PC-3 (cell line): Measurements from ENCODE around the gene TEKT5. TPM values are rescaled to one million over a fixed set of nuclear protein-coding genes. Genes with fewer than 3 reads are reported as not detected.

Experiments used
- ATAC-seq: fragments of 200-7000 bp; cut with Tn5 transposase; 2 replicates; pipeline ENCODE4 v1.9.1; 2020; ENCODE audit warnings: mild to moderate bottlenecking, moderate library complexity
- BruUV-seq: library from RNA; stranded (reverse); fragments of 400-500 nt; replicated peaks from 2 replicates; lab custom pipeline; 2021; lab: Mats Ljungman, UMichigan
- CTCF ChIA-PET: fragments of 300-600 bp; sonication (Branson Sonifier 250); formaldehyde crosslinking; loops from one replicate; lab custom pipeline; 2022; ENCODE audit warnings: antibody characterized with exemption; lab: Charles Lee
- POLR2A ChIA-PET: fragments of 300-600 bp; sonication (Branson Sonifier 250); formaldehyde crosslinking; loops from one replicate; lab custom pipeline; 2022; ENCODE audit warnings: antibody characterized with exemption; ENCODE audit not compliant: unreplicated experiment; lab: Charles Lee
- DNase-seq: peaks from one replicate; pipeline ENCODE4 v3.0.0-alpha.2; 2015
- H2AFZ ChIP-seq: fragments of 300-600 bp; sonication (generic); 2 replicates; pipeline ENCODE4 v1.6.0; 2016; ENCODE audit warnings: antibody characterized with exemption, low read length
- H3F3A ChIP-seq: fragments of 300-600 bp; sonication (generic); one replicate; pipeline ENCODE4 v1.6.0; 2017; ENCODE audit warnings: antibody characterized with exemption, low read length, control low read depth, mild to moderate bottlenecking; ENCODE audit not compliant: unreplicated experiment
- H3K27ac ChIP-seq: fragments of 300-600 bp; sonication (generic); 2 replicates; pipeline ENCODE4 v1.5.1; 2016; ENCODE audit warnings: mild to moderate bottlenecking, low read length
- H3K27me3 ChIP-seq: fragments of 300-600 bp; sonication (generic); 2 replicates; pipeline ENCODE4 v1.6.1; 2016; ENCODE audit warnings: low read length, mixed read lengths
- H3K36me3 ChIP-seq: fragments of 300-600 bp; sonication (generic); 2 replicates; pipeline ENCODE4 v1.6.1; 2016; ENCODE audit warnings: low read depth, mixed run types, low read length, mixed read lengths
- H3K4me1 ChIP-seq: fragments of 300-600 bp; sonication (generic); 2 replicates; pipeline ENCODE4 v1.5.1; 2016; ENCODE audit warnings: low read length; ENCODE audit not compliant: insufficient read depth
- H3K4me2 ChIP-seq: fragments of 300-600 bp; sonication (generic); 2 replicates; pipeline ENCODE4 v1.6.0; 2016; ENCODE audit warnings: low read length
- H3K4me3 ChIP-seq: fragments of 300-600 bp; sonication (generic); 2 replicates; pipeline ENCODE4 v1.5.1; 2016; ENCODE audit warnings: mild to moderate bottlenecking, low read length, mixed read lengths
- H3K79me2 ChIP-seq: fragments of 300-600 bp; sonication (generic); 2 replicates; pipeline ENCODE4 v1.6.1; 2017; ENCODE audit warnings: low read length, mixed read lengths
- H3K9ac ChIP-seq: fragments of 300-600 bp; sonication (generic); 2 replicates; pipeline ENCODE4 v1.6.0; 2016; ENCODE audit warnings: mild to moderate bottlenecking, low read length
- H3K9me2 ChIP-seq: fragments of 300-600 bp; sonication (generic); replicated peaks from 2 replicates; pipeline ENCODE4 v1.6.1; 2016; ENCODE audit warnings: mixed run types, low read length, mixed read lengths
- H3K9me3 ChIP-seq: fragments of 300-600 bp; sonication (generic); 2 replicates; pipeline ENCODE4 v1.6.1; 2016; ENCODE audit warnings: low read length, mixed read lengths
- H4K20me1 ChIP-seq: fragments of 300-600 bp; sonication (generic); 2 replicates; pipeline ENCODE4 v1.6.1; 2016; ENCODE audit warnings: low read length, mixed read lengths
- EZH2 ChIP-seq: fragments of 300-600 bp; sonication (generic); IDR thresholded peaks from one replicate; pipeline ENCODE4 v1.6.1; 2017; ENCODE audit warnings: antibody characterized with exemption, mild to moderate bottlenecking, low read length; ENCODE audit not compliant: unreplicated experiment
- EZH2phosphoT487 ChIP-seq: fragments of 300-600 bp; sonication (generic); IDR thresholded peaks from 2 replicates; pipeline ENCODE4 v1.6.1; 2018; ENCODE audit warnings: mild to moderate bottlenecking, antibody characterized with exemption, low read length, borderline replicate concordance
- intact Hi-C: fragments of 100-400 bp; cut with micrococcal nuclease; formaldehyde crosslinking; loops from 2 replicates; pipeline ENCODE4 v1.9.0; 2023
- total RNA-seq: library from RNA; depleted of rRNA; stranded (reverse); fragments of >200 nt; gene quantifications from 2 replicates; pipeline ENCODE4 v1.2.3, GENCODE V29; 2014
- TF ChIP-seq, protein P1 (sequence below): fragments of 300-600 bp; sonication (generic); conservative IDR thresholded peaks from 2 replicates; pipeline ENCODE4 v1.5.1; 2017; ENCODE audit warnings: antibody characterized with exemption, low read depth, mild to moderate bottlenecking, low read length

TEKT5 gene
- total RNA-seq, 1 experiment from 2014 or later: not detected

DNA sequence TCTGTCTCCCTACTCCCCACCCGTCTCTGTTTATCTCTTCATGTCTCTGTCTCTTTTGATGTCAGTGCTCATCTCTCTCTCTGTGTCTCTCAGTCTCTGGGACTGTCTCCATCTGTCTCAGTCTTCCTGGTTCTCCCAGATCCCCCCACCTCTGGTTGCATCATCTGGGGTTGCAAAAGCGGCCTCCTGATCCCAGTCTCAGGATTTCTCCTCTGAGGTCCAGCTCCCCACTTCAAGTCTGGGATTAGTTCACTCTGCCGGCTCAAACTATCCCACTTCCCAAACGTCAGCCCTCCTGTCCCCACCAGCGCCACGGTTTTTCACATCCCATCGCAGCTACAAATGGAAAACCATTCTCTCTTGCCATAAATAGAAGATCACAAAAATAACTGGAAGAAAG lies 9.0 kb downstream of the TEKT5 start:
- intact Hi-C loops: no loop called here
- Histone ChIP-seq H2AFZ (no peak overlapping the region), H3K4me2 (no peak overlapping the region), H3K9me2 (no peaks in the 10 kb centered on the region), H3K9ac (no peak overlapping the region), H3K9me3 (no peaks in the 10 kb centered on the region), H3F3A (no peaks in the 10 kb centered on the region), H3K27me3 (no peaks in the 10 kb centered on the region), H4K20me1 (no peaks in the 10 kb centered on the region), H3K4me3 (no peak overlapping the region), H3K36me3 (no peaks in the 10 kb centered on the region), H3K4me1 (peaks cover 9% of the 10 kb centered on the region; the same call in 1 of the 2 replicates), H3K79me2 (no peaks in the 10 kb centered on the region), H3K27ac (no peak overlapping the region)
- TF ChIP-seq, protein P1, sequence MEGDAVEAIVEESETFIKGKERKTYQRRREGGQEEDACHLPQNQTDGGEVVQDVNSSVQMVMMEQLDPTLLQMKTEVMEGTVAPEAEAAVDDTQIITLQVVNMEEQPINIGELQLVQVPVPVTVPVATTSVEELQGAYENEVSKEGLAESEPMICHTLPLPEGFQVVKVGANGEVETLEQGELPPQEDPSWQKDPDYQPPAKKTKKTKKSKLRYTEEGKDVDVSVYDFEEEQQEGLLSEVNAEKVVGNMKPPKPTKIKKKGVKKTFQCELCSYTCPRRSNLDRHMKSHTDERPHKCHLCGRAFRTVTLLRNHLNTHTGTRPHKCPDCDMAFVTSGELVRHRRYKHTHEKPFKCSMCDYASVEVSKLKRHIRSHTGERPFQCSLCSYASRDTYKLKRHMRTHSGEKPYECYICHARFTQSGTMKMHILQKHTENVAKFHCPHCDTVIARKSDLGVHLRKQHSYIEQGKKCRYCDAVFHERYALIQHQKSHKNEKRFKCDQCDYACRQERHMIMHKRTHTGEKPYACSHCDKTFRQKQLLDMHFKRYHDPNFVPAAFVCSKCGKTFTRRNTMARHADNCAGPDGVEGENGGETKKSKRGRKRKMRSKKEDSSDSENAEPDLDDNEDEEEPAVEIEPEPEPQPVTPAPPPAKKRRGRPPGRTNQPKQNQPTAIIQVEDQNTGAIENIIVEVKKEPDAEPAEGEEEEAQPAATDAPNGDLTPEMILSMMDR: no peak
- TF ChIP-seq EZH2: no peak
- TF ChIP-seq EZH2phosphoT487: no peak
- CTCF ChIA-PET: no interaction called here
- ATAC-seq (no peak), DNase-seq (no peak)
- no TSS peak for BruUV-seq
- POLR2A ChIA-PET: no interaction called here

DNA sequence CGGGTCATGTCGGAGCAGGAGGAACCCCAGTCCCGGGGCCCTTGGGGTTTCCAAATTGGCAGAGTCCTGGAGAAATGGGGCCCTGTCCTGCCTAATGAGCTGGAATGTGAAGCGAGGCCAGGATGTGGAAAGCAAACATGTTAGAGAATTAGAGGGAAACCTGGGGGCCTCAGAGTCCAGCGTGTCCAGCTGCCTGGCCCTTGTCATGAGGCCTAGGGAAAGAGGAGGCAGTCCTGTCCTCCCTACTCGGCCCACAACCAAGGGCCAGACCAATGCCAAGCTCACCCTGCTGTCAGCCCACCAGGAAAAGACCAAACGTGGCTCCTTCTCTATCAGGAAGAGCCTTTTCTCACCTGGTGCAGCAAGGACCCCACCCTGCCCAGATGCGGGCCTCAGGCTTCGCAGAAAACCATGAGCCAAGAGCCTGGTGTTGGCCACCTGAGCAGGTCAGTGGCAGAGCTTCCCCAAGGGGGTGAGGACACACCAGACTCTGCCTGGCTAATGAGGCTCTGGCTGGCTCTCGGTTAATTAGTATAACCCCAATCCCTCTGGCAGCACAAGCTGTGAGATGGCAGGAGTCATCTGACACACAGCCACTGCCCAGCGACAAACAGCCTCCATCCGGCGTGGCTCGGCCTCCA lies 10.1 kb downstream of the TEKT5 start:
- intact Hi-C loops: no loop called here
- Histone ChIP-seq H3K27ac (no peak overlapping the region), H3K9me2 (no peaks in the 10 kb centered on the region), H3K9ac (no peak overlapping the region), H2AFZ (no peak overlapping the region), H3K4me1 (peaks cover 9% of the 10 kb centered on the region; the same call in 1 of the 2 replicates), H3K79me2 (no peaks in the 10 kb centered on the region), H3K27me3 (no peaks in the 10 kb centered on the region), H3K4me3 (no peak overlapping the region), H3K4me2 (no peak overlapping the region), H3K9me3 (no peaks in the 10 kb centered on the region), H3F3A (no peaks in the 10 kb centered on the region), H4K20me1 (no peaks in the 10 kb centered on the region), H3K36me3 (no peaks in the 10 kb centered on the region)
- DNase-seq (no peak), ATAC-seq (no peak)
- ChIA-PET POLR2A (no interaction called here), CTCF (no interaction called here)
- TF ChIP-seq, protein P1: no peak
- no peak for TF ChIP-seq EZH2
- no peak for TF ChIP-seq EZH2phosphoT487
- BruUV-seq: no TSS peak

DNA sequence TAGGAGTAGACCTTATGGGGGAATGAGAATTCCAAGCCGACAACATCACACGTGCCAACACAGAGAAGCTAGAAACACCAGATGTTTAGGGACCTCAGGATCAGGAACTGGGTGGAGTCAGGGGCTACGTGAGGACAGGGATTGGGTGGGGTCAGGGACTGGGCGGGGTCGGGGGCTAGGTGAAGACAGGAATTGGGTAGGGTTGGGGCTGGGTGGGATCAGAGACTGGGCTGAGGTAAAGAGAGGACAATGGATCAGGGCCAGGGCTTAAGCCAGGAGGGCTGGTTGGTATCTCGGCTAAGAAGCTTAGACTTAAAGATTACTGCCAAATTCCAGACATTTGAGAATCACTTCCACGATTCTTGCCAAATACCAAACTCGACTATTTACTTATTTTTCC lies 11.6 kb downstream of the TEKT5 start:
- intact Hi-C loops: no loop called here
- DNase-seq: no peak
- TF ChIP-seq, protein P1: no peak
- TF ChIP-seq EZH2phosphoT487 (no peak), EZH2 (no peak)
- no peak overlapping the region for H2AFZ ChIP-seq
- no peaks in the 10 kb centered on the region for H3F3A ChIP-seq
- no peak overlapping the region for H3K9ac ChIP-seq
- ChIA-PET POLR2A (no interaction called here), CTCF (no interaction called here)
- H3K4me3 ChIP-seq: no peak overlapping the region
- H3K79me2 ChIP-seq: no peaks in the 10 kb centered on the region
- H3K9me2 ChIP-seq: no peaks in the 10 kb centered on the region
- BruUV-seq: no TSS peak
- H3K4me1 ChIP-seq: peaks cover 3% of the 10 kb centered on the region; the same call in 1 of the 2 replicates
- ATAC-seq: no peak
- no peak overlapping the region for H3K4me2 ChIP-seq
- no peaks in the 10 kb centered on the region for H4K20me1 ChIP-seq
- H3K9me3 ChIP-seq: no peaks in the 10 kb centered on the region
- H3K36me3 ChIP-seq: no peaks in the 10 kb centered on the region
- 0 out of 2 replicates have a peak, but pooled peaks cover 3% of the 10 kb centered on the region for H3K27me3 ChIP-seq
- H3K27ac ChIP-seq: no peak overlapping the region
